GM19239 (cell line): ENCODE data around the gene METTL6.
"Not testable (repeated sequence)": the region's sequence is repeated elsewhere in the genome, so short reads cannot be mapped to it uniquely, and the experiment has no call there.

Experiments
- DNase-seq: peaks from one replicate; pipeline ENCODE4 v3.0.0; 2011; ENCODE audit warnings: low spot score; ENCODE audit not compliant: insufficient read length
- FAIRE-seq: peaks from 2 replicates; lab custom pipeline; 2011; peaks lifted over from hg19 to GRCh38; lab: Jason Lieb, UNC

METTL6 gene, protein sequence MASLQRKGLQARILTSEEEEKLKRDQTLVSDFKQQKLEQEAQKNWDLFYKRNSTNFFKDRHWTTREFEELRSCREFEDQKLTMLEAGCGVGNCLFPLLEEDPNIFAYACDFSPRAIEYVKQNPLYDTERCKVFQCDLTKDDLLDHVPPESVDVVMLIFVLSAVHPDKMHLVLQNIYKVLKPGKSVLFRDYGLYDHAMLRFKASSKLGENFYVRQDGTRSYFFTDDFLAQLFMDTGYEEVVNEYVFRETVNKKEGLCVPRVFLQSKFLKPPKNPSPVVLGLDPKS

DNA sequence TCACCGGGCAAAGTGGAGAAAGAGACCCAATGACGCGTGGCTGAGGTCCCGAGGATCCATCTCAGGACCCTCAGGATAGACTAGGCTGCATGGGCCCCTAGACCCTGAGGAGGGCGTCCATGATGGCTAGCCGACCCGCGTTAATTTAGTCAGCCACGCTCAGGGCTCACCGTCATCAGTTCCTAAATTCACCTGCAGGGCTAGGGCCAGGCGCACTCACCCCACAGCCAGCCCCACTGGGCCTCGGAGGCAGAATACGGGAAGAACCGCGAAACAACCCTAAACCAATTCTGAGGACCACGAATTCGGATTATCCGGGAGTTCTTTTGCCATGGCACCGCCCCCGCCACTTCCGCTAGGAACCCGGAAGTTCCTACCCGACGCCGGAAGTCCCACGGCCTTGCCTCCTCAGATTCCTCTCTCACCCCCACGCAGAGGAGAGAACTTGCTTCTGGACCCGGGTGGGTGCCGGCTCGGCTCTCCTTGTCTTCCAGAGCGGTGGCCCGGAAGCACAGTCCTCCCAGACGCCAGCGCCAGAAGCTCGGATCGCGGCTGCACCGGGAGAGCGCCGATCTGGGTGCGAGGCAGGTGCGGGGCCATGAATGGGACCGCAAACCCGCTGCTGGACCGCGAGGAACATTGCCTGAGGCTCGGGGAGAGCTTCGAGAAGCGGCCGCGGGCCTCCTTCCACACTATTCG lies at the start of gene METTL6, which contains the start of gene EAF1:
TSS of gene METTL6 (minus strand) at position 363 of the 699 bp plus-strand sequence. CDS start 1,033 bp downstream, outside the sequence.
TSS of gene EAF1 (plus strand) at position 417 of the 699 bp plus-strand sequence. CDS start at position 599, 182 bp downstream.
- peak; percentile 88 for DNase-seq
- peak; percentile 95 for FAIRE-seq

DNA sequence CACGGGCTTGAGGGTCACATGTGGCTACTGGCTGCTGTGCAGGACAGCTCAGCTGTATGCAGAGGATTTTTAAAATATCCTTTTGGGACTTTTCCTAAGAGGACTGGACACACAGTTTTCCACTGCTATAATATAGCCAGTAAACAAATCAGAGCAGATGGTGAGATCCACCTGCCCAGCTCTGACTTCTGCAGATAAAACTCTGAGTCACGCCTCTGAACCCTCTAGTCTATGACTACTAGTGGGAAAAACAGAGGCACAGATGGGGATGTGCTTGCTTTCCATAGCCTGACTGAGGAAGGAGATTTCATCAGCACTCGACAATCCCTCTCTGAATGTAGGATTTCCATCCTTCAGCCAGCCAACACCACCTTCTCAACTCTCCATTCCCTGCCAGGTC lies 49.0 kb upstream of the METTL6 start:
- no peak for FAIRE-seq
- DNase-seq = no peak

DNA sequence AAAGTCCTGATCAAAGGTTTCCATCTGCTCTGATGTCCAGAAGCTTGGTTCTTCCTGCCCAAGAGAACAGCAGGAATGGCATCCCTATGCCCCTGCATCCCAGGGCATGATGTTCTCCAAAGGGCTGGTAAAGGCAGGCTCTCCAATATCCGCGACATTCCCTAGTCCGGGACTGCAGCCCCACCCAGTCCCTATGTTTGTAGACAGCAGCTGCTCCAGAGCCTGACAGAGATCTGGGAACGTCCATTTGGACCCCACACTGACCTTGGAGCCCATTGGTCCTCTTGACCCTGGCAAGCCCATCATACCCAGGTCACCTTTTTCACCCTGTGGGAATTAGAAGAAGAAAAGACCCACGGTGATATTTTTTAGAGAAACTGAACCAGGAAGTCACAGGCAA lies 47.8 kb upstream of the METTL6 start:
- DNase-seq (no peak), FAIRE-seq (no peak)

DNA sequence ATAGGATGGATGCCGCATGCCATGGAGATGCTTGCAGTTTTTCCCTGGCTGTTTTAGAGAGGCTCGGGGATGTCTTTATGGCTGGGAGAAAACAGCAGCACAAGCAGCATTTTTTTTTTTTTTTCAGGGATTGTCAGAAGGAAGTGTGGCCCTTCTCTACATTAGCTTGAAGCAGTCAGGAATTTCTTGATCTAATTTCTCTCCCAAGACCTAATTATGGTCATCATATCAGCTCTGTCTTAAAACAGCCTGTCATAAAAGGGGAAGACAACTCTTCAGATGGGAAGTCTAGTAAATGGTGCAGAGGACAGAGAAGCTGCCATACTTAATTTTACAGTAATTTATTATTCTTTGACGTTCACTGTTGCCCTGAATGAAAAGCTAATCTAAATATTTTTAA lies 44.5 kb upstream of the METTL6 start:
- FAIRE-seq (no peak), DNase-seq (no peak)

DNA sequence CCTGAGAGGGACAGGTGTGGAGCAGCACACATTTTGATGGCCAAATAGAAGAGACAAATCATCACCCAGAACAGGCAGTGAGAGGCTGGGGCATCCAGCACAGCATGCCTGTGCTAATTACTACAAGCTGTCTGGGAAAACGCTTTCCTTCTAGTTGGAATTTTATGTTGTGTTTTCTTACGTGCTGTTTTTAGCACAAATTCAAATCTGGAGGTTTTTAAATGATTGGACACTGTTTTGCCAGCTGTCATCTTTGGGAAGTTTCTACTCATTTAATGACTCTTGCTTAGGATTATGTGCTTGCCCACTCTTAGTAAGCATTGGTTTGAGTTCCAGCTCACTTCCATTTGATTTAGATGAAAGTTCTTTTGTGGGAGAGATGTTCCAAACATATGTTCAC lies 43.5 kb upstream of the METTL6 start:
- no peak for DNase-seq
- no peak for FAIRE-seq

DNA sequence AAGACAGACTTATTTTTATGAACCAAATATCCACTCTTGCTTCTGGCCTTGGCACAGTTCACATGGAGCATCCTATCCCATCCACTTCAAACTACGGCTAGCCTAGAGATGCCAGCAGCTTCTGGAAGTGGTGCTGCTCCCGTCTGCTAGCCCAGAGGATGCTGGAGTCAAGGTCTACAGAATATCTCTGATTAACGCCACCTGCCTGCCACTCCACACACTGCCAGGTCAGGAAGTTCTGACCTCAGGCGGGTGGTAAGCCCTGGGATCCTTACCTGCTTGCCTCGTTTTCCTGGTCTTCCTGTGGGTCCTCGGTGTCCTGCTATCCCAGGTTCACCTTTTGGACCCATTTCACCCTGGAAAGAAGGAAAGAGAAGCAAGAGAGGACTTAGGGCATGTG lies 42.9 kb upstream of the METTL6 start:
- no peak for DNase-seq
- no peak for FAIRE-seq

DNA sequence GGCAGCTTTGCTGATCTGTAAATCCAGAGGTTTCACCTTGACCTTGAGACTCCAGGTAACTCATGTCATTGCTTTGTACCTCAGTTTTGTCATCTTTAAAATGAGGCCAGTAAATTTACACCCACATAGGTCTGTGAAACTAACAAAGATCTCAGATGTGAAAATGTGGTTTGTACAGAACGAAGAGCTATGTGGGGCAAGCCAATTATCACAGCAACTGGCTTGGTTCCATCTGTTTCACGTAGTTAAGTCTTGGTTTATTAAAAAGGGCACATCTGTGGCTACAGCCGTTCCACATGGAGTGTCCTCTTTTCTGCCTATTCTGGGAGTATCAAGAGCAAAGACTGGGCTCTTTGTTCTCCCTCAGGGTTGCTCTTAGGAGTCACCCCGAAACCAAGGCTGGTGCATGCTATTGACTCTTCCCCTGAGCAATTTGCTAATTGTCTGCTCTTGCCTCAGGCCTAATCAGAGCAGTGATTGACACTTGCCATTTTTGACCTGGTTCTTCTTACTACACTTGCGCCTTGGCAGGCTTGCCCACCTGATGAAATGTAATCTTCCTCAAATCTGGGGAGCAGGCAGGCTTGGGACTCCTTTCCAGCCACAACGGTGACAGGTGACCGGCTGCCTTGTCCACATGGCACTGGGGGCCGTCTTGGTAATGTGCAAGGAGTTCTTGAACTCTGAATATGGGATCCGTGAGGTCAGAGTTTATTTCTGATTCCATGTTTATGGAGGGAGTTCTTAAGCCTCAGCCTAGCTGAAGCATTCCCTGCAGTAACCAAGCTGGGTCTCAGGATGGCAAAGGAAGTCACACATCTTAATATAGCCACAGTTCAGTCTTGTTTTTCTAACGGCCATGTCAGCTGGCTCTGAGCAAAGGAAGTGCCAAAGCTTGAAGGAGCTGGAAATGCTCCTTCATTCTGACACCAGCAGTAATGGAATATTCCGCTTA lies 40.2 kb upstream of the METTL6 start:
- DNase-seq = no peak
- no peak for FAIRE-seq

DNA sequence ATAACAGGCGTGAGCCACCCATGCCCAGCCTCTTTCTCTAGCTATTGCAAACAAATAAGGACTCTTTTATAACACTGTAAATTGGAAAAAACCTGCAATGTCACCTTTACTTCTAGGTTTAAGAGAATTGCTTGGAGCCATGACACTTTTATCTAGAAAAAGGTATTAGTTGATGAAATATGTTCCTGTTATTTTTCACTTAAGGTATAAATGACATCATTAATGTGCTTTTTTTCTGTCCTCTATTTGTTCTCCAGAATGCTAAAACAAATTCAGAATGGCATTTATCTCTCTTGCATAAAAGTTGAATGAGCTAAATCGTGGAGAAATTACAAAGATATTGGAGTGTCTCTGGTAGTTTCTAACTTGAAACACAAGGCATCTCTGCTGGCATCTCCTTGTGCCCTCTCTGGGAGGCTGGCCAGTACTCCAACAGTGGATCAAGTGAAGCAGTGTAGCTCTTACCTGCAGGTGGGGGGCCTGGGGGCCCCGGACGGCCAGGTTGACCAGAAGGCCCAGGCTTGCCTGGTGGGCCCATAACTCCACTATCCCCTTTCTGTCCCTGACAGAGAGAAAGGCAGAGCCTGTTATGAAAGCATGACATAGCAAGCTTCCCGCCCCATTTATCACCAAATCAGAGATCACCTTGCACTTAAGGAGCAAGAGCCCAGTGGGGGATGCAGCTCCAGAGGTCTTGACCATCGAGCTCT lies 38.7 kb upstream of the METTL6 start:
- FAIRE-seq (no peak), DNase-seq (no peak)

DNA sequence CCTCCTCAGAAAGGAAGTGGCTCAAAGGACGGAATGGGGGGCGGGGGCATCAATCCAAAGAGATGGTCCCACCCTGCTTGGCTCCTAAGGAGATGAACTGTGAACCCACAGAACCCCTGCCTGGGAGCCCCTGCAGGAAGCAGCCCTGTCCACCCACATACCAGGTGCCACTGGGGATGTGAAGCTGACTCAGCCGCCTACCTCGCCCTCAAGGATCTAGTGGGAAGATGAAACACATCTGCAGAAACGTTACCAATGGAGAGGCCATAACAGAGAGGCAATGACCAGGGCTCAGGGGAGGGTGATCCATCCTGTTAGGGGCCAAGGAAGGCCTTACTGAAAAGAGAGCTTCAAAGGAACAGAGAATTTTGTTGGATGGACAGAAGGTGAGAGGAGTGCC lies 35.1 kb upstream of the METTL6 start:
- FAIRE-seq (no peak), DNase-seq (no peak)

DNA sequence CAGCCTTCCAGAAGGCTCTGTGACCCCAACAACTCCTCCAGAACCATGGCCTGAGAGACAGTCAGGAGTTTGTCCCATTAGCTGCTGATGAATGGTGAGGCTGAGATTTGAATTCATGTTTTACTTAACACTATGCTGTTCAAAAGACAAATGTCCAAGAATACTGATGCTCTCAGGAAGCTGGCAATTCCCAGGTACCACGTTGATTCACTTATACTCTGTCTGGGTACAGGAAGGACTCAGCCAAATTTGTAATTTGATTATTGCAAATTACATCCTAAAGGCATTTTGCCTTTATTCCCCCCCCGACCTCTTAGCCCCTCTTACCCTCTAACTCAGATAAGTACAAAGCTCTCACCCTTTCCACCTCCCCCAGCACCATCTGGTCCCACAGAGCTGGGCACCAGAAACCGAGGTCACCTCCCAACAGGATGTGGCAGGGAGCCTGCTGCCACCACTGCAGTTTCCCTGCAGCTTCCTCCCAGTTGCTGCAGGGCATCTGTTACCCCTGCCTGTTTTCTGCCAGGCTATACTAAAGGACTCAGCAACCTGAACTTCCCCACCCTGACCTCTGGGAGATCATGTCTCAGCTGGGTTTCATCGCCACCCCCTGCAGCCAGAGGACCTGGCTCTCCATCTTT lies 33.7 kb upstream of the METTL6 start:
- DNase-seq (no peak), FAIRE-seq (no peak)

DNA sequence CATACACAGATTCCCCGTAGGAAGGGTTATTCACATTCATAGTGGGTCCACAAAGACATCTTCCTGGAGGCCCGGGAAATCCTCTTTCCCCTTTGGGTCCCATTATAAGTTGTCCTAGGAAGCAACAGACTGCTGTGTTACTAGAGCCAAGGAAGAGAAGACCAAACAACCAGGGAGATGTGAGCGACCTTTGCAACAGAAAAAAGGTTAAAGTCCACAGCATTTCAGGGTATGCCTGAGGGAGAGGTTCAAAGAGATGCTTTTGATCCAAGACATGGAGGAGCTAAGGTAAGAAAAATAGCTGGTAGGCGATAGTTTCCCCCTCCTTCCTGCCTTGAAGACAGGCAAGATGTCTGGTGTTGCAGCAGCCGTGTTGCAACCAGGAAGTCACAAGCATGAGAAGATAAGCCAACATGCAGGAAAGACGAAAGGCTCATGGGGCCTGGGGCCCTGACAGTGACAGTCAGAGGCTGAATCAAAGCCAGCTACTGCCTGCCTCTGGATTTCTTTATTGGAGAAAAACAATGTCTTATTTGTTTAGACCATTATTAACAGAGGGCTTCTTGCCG lies 31.0 kb upstream of the METTL6 start:
- no peak for FAIRE-seq
- no peak for DNase-seq

DNA sequence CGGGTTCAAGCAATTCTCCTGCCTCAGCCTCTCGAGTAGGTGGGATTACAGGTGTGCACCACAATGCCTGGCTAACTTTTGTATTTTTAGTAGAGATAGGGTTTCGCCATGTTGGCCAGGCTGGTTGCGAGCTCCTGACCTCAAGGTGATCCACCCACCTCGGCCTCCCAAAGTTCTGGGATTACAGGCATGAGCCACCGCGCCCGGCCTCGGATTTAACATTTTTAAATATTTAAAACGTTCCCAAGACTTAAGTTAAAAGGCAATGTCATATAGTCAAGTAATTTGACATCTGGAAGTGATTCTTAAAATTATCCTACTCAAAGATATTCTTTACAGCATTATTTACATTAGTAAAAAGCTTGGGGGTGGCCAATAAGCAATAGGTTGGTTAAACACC lies 29.6 kb upstream of the METTL6 start:
- not testable (repeated sequence) for FAIRE-seq

DNA sequence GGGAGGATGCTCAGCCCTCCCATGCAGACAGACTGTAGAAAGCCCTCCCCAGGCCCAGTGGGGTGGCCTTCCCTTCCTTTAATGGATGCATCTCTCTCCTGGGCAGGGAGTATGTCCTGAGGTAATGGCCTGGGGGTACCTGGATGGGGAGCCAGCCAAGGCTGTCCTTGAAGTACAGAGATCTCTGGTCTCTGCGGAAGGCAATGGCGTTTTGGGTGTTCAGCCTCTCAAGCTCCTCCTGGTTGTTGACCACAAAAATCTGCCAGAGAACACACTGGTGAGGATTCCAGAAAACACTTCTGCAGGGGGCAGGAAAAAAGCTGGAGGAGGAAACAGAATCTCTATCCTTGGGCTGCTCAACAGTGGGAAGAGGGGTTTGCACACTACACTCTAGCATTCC lies 29.0 kb upstream of the METTL6 start:
- no peak for FAIRE-seq
- no peak for DNase-seq

More for the DNA sequence above, 29.6 kb upstream of the METTL6 start:
- not testable (repeated sequence) for DNase-seq

DNA sequence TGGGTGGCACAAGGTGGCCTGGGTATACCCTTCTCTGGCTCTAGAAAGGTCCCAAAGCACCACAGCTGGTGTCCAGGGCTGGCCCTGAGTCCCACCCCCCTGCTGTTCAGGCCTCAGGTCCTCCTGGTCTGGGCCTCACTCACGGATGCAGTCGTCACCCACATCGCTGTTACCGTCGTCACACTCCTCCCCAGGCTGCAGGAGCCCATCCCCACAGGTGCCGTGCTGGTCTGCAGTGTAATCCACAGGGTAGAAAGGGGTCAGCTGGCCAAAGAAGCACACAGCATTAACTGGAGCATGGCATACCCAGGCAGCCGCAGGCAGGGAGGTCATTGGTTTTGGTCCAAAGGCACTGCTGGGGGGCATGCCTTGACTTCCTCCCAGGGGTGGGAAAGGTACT lies 28.4 kb upstream of the METTL6 start:
- FAIRE-seq = no peak

DNA sequence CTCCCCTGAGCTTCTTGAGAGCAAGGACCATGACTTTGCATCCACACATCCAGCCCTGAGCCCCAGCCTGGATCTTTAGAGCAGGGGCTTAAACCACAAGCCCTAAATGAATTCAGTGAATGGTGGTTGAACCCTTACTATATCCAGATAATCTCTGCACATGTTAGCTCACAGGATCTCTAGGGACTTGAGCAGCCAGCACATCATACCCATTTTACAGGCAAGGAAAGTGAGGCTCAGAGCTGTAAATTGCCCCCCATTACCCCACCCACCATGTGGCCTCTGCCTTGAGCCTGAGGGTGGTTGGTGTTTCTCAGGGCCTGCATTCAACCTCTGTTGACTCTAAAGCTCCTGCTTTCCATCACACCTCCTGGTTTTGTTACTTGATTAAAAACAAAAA lies 27.6 kb upstream of the METTL6 start:
- no peak for DNase-seq
- FAIRE-seq = no peak

More for the DNA sequence above, 28.4 kb upstream of the METTL6 start:
- no peak for DNase-seq

DNA sequence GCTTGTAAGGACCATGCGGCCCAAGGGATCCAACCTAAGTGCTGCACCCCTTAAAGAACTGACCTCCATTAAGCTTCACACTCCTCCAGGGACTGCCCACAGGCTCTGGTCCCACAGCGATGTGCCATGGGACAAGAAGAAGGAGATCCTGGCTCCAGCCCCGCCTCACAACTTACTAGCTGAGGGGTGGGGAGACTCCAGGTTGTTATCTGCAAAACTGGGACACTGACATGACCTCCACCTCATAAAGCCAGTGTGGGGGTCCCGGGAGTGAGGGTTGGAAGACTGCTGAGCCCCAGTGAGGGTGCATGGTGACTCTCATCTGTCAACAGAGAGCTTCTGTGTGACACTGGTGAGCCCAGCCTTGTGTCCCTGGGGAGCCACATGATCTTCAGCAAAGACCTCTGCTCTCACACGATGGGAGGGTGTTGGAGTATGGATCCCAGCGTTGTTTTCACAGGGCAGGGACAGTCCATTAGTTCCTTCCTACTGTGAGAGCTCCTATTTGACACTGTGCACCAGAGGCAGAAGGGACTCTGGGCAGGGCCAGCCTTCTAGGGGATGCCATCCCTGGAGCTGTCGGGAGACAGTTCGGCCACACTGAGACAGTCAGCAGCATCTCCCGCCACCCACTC lies 26.8 kb upstream of the METTL6 start:
- FAIRE-seq = no peak
- DNase-seq = no peak

DNA sequence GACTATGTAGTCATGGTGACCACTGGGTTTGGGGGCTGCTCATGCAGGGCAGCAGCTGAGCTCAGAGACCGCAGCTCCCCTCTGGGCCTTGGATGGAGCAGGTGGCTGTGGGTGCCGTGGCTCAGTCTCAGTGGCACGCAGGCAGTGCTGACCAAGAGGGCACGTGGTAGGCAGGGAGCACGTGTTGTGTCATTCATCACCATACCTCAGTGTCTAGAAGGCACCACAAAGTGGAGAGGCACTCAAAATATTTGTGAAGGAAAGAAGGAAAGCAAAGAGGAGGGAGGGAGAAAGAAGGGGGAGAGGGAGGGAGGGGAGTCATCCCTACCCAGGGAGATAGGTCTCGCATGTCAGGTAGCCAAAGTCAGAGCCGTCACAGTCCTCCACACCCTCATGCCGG lies 26.2 kb upstream of the METTL6 start:
- FAIRE-seq = no peak
- no peak for DNase-seq

DNA sequence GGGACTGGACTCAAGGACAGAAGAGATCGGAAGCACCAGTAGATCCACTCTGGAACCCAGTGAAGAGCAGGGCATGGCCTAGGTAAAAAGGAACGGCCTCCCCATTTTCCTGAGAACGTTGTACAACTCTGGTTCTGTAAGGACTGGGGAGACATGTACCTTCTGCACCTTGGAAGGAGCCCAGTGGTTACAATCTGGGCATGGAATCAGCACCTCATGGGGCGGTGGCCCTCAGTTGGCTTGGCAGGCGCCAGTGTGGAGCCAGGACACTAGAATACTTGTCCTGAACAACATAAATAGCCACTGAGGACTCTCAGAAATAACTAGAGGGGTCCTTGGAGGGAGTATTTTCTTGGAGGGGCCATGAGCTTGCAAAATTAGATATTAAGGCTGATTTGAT lies 25.6 kb upstream of the METTL6 start:
- FAIRE-seq = no peak
- no peak for DNase-seq

DNA sequence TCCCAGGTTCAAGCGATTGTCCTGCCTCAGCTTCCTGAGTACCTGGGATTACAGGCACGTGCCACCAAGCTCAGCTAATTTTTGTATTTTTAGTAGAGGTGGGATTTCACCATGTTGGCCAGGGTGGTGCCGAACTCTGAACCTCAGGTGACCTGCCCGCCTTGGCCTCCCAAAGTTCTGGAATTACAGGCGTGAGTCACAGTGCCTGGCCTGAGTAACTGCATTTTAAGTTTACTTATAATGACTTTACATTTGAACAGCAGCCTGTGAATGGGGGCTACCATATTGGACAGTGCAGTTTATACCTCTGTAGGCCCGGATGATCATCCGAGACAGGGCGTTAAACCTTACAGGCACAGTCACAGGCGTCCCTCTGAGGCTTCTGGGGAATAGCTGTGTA lies 24.8 kb upstream of the METTL6 start:
- DNase-seq = no peak
- no peak for FAIRE-seq
